ENCODE measurements around the gene EIF4G3.

Gene EIF4G3

DNA sequence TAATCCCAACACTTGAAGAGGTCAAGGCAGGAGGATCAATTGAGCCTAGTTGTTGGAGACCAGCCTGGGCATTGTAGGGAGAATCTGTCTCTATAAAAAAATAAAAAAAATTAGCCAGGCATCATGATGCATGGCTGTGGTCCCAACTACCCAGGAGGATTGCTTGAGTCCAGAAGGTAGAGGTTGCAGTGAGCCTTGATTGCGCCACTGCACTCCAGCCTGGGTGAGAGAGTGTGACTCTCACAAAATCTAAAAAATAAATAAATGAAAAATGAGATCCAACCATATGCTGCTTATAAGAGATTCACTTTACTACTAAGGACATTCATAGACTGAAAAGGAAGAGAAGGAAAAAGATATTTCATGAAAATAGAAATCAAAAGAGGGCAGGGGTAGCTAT is 342.5 kb downstream of the EIF4G3 start:
- Histone ChIP-seq H3K14ac (ENCODE audit: low read length in 2 of 2) (no peak overlapping the region), H2BK15ac (ENCODE audit: low read depth, poor library complexity, severe bottlenecking) (no peak overlapping the region), H3K23ac (ENCODE audit: low read length in 2 of 2) (no peak overlapping the region), H4K91ac (ENCODE audit: low read length) (no peak overlapping the region), H3K9me3 (ENCODE audit: control insufficient read depth, low read length) (no peaks in the 10 kb centered on the region), H2BK12ac (ENCODE audit: low read length in 2 of 2) (no peak overlapping the region), H2AFZ (ENCODE audit: low read depth, low read length) (no peak overlapping the region), H2BK5ac (ENCODE audit: low read depth, low read length, poor library complexity, severe bottlenecking) (no peak overlapping the region), H3K79me1 (replicated peaks; ENCODE audit: low read length, poor library complexity, severe bottlenecking) (peaks cover 10% of the 10 kb centered on the region), H3K27me3 (ENCODE audit: control insufficient read depth in 1 of 2, insufficient read depth in 1 of 2, low read length in 2 of 2) (no peaks in the 10 kb centered on the region), H3K36me3 (ENCODE audit: control insufficient read depth in 1 of 2, insufficient read depth in 2 of 2, low read depth in 1 of 2, low read length in 2 of 2) (peaks cover 6 to 32% of the 10 kb centered on the region in 2 experiments), H3K27ac (ENCODE audit: low read length, poor library complexity, severe bottlenecking) (no peak overlapping the region), H3K4me3 (ENCODE audit: insufficient read depth in 1 of 2, low read depth in 1 of 2, low read length in 2 of 2) (no peak overlapping the region), H3K4me1 (ENCODE audit: control insufficient read depth, insufficient read depth, low read depth, low read length) (no peaks in the 10 kb centered on the region), H3K4me2 (ENCODE audit: low read length, poor library complexity, severe bottlenecking) (no peak overlapping the region), H3K9ac (ENCODE audit: low read length) (no peak overlapping the region), H3K4ac (ENCODE audit: low read depth in 1 of 2, low read length in 2 of 2) (no peak overlapping the region), H4K8ac (ENCODE audit: low read length) (no peak overlapping the region), H3K18ac (ENCODE audit: low read depth in 1 of 2, low read length in 2 of 2) (no peak overlapping the region), H2AK5ac (ENCODE audit: low read length, severe bottlenecking) (no peak overlapping the region), H2BK120ac (ENCODE audit: low read depth, low read length) (no peak overlapping the region)
- DNase-seq = no peak
- WGBS = 89% methylated on average over 1 of the region's 1 CpG

DNA sequence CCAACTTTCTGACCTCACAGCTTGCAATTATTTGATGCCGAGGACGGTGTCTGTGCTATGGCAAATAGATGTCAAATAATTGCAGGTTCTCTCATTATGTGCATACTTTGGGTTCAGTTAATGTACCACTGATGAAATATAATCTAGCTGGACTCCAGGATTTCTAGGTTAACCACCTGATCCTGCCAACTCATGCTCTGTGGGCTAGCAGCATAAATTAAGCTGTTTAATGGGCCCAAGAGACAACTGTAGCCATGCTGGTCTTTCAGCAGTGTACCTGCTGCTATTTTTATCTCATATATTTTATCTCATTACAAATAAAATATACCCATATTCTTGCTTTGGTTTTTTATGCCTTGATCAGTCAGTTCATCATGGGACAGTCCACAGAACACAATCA is 346.3 kb downstream of the EIF4G3 start:
- no peak for DNase-seq
- Histone ChIP-seq H3K18ac (ENCODE audit: low read depth in 1 of 2, low read length in 2 of 2) (no peak overlapping the region), H4K8ac (ENCODE audit: low read length) (no peak overlapping the region), H3K9me3 (ENCODE audit: control insufficient read depth, low read length) (no peaks in the 10 kb centered on the region), H4K91ac (ENCODE audit: low read length) (no peak overlapping the region), H2BK5ac (ENCODE audit: low read depth, low read length, poor library complexity, severe bottlenecking) (no peak overlapping the region), H2BK15ac (ENCODE audit: low read depth, poor library complexity, severe bottlenecking) (no peak overlapping the region), H3K4ac (ENCODE audit: low read depth in 1 of 2, low read length in 2 of 2) (no peak overlapping the region), H3K79me1 (replicated peaks; ENCODE audit: low read length, poor library complexity, severe bottlenecking) (peaks cover 11% of the 10 kb centered on the region), H3K36me3 (ENCODE audit: control insufficient read depth in 1 of 2, insufficient read depth in 2 of 2, low read depth in 1 of 2, low read length in 2 of 2) (peaks cover 0 to 34% of the 10 kb centered on the region in 2 experiments), H3K4me1 (ENCODE audit: control insufficient read depth, insufficient read depth, low read depth, low read length) (no peaks in the 10 kb centered on the region), H2BK12ac (ENCODE audit: low read length in 2 of 2) (no peak overlapping the region), H3K4me3 (ENCODE audit: insufficient read depth in 1 of 2, low read depth in 1 of 2, low read length in 2 of 2) (no peak overlapping the region), H3K27ac (ENCODE audit: low read length, poor library complexity, severe bottlenecking) (no peak overlapping the region), H3K23ac (ENCODE audit: low read length in 2 of 2) (no peak overlapping the region), H2AFZ (ENCODE audit: low read depth, low read length) (no peak overlapping the region), H3K14ac (ENCODE audit: low read length in 2 of 2) (no peak overlapping the region), H2BK120ac (ENCODE audit: low read depth, low read length) (no peak overlapping the region), H3K9ac (ENCODE audit: low read length) (no peak overlapping the region), H2AK5ac (ENCODE audit: low read length, severe bottlenecking) (no peak overlapping the region), H3K4me2 (ENCODE audit: low read length, poor library complexity, severe bottlenecking) (no peak overlapping the region), H3K27me3 (ENCODE audit: control insufficient read depth in 1 of 2, insufficient read depth in 1 of 2, low read length in 2 of 2) (no peaks in the 10 kb centered on the region)
- 93% methylated on average over 2 of the region's 2 CpGs for WGBS

DNA sequence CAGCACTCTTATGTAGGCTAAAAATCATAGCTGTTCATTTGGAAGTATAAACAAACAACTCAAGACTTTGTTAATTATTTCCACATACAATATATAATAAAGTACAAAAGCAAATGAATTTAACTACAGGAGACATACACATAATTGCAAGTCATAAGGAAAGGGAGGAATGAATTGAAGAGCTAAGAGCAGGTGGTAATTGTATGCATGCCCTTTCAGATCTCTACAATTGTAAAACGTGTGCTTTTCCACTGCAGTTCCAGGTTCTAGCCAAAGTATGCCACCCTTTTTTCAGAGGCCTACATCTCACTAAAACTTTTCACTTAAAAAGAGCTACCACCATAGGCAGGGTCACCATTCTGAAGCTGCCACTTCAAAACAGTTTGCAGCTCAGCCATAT is 346.8 kb downstream of the EIF4G3 start:
- no peak overlapping the region for H2AFZ ChIP-seq (ENCODE audit: low read depth, low read length)
- H2BK5ac ChIP-seq (ENCODE audit: low read depth, low read length, poor library complexity, severe bottlenecking) = no peak overlapping the region
- H3K27ac ChIP-seq (ENCODE audit: low read length, poor library complexity, severe bottlenecking) = no peak overlapping the region
- H3K9me3 ChIP-seq (ENCODE audit: control insufficient read depth, low read length) = no peaks in the 10 kb centered on the region
- peaks cover 11% of the 10 kb centered on the region for H3K79me1 ChIP-seq (replicated peaks; ENCODE audit: low read length, poor library complexity, severe bottlenecking)
- H2BK15ac ChIP-seq (ENCODE audit: low read depth, poor library complexity, severe bottlenecking) = no peak overlapping the region
- no peak overlapping the region for H4K91ac ChIP-seq (ENCODE audit: low read length)
- no peak overlapping the region for H2AK5ac ChIP-seq (ENCODE audit: low read length, severe bottlenecking)
- no peak overlapping the region for H3K14ac ChIP-seq (ENCODE audit: low read length in 2 of 2)
- WGBS = 97% methylated on average over 1 of the region's 1 CpG
- no peak overlapping the region for H3K18ac ChIP-seq (ENCODE audit: low read depth in 1 of 2, low read length in 2 of 2)
- peaks cover 0 to 34% of the 10 kb centered on the region in 2 experiments for H3K36me3 ChIP-seq (ENCODE audit: control insufficient read depth in 1 of 2, insufficient read depth in 2 of 2, low read depth in 1 of 2, low read length in 2 of 2)
- no peak overlapping the region for H2BK12ac ChIP-seq (ENCODE audit: low read length in 2 of 2)
- DNase-seq = no peak
- H2BK120ac ChIP-seq (ENCODE audit: low read depth, low read length) = no peak overlapping the region
- H3K9ac ChIP-seq (ENCODE audit: low read length) = peak overlapping the region; percentile 30
- no peak overlapping the region for H3K4me3 ChIP-seq (ENCODE audit: insufficient read depth in 1 of 2, low read depth in 1 of 2, low read length in 2 of 2)
- no peaks in the 10 kb centered on the region for H3K4me1 ChIP-seq (ENCODE audit: control insufficient read depth, insufficient read depth, low read depth, low read length)
- H3K4me2 ChIP-seq (ENCODE audit: low read length, poor library complexity, severe bottlenecking) = no peak overlapping the region
- no peak overlapping the region for H4K8ac ChIP-seq (ENCODE audit: low read length)
- H3K27me3 ChIP-seq (ENCODE audit: control insufficient read depth in 1 of 2, insufficient read depth in 1 of 2, low read length in 2 of 2) = no peaks in the 10 kb centered on the region
- no peak overlapping the region for H3K4ac ChIP-seq (ENCODE audit: low read depth in 1 of 2, low read length in 2 of 2)
- no peak overlapping the region for H3K23ac ChIP-seq (ENCODE audit: low read length in 2 of 2)

DNA sequence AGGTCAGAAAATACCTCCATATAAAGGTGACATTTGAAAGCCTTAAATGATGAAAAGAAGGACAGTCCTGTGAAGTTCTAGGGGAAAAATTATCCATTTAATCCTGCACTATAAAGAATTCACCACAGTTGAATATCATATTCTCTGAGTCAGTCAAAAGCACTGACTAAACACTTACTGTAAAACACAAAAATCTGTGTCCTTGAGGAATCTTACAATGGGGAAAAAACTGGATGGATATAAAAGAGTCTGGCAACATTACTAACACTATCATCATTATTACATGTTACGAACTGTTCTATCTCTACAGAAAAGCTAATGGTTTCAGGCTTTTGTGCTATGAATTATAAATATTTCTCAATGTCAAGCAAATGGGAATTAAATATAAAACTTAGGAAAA is 347.2 kb downstream of the EIF4G3 start:
- Histone ChIP-seq H2AFZ (ENCODE audit: low read depth, low read length) (no peak overlapping the region), H2BK15ac (ENCODE audit: low read depth, poor library complexity, severe bottlenecking) (no peak overlapping the region), H3K79me1 (replicated peaks; ENCODE audit: low read length, poor library complexity, severe bottlenecking) (peaks cover 11% of the 10 kb centered on the region), H4K91ac (ENCODE audit: low read length) (no peak overlapping the region), H2AK5ac (ENCODE audit: low read length, severe bottlenecking) (no peak overlapping the region), H2BK5ac (ENCODE audit: low read depth, low read length, poor library complexity, severe bottlenecking) (no peak overlapping the region), H3K14ac (ENCODE audit: low read length in 2 of 2) (no peak overlapping the region), H3K23ac (ENCODE audit: low read length in 2 of 2) (no peak overlapping the region), H3K27me3 (ENCODE audit: control insufficient read depth in 1 of 2, insufficient read depth in 1 of 2, low read length in 2 of 2) (no peaks in the 10 kb centered on the region), H3K4me2 (ENCODE audit: low read length, poor library complexity, severe bottlenecking) (no peak overlapping the region), H3K27ac (ENCODE audit: low read length, poor library complexity, severe bottlenecking) (no peak overlapping the region), H3K4me1 (ENCODE audit: control insufficient read depth, insufficient read depth, low read depth, low read length) (no peaks in the 10 kb centered on the region), H3K4me3 (ENCODE audit: insufficient read depth in 1 of 2, low read depth in 1 of 2, low read length in 2 of 2) (no peak overlapping the region), H3K18ac (ENCODE audit: low read depth in 1 of 2, low read length in 2 of 2) (no peak overlapping the region), H3K9ac (ENCODE audit: low read length) (peak overlapping the region; percentile 30), H2BK12ac (ENCODE audit: low read length in 2 of 2) (no peak overlapping the region), H3K9me3 (ENCODE audit: control insufficient read depth, low read length) (no peaks in the 10 kb centered on the region), H4K8ac (ENCODE audit: low read length) (no peak overlapping the region), H2BK120ac (ENCODE audit: low read depth, low read length) (no peak overlapping the region), H3K36me3 (ENCODE audit: control insufficient read depth in 1 of 2, insufficient read depth in 2 of 2, low read depth in 1 of 2, low read length in 2 of 2) (peaks cover 0 to 37% of the 10 kb centered on the region in 2 experiments), H3K4ac (ENCODE audit: low read depth in 1 of 2, low read length in 2 of 2) (no peak overlapping the region)
- no peak for DNase-seq
- no CpG with 5 or more reads among the region's 1 CpG for WGBS

All from mesenchymal stem cell (in vitro differentiated cells and primary cell).